GM19043 (cell line): ENCODE results near the gene MAPK12.

Source experiments
- ATAC-seq: cut with Tn5 transposase; IDR thresholded peaks from one replicate; pipeline ENCODE4 v1.9.1; 2021; ENCODE audit warnings: low read depth; ENCODE audit not compliant: unreplicated experiment

MAPK12 gene

DNA sequence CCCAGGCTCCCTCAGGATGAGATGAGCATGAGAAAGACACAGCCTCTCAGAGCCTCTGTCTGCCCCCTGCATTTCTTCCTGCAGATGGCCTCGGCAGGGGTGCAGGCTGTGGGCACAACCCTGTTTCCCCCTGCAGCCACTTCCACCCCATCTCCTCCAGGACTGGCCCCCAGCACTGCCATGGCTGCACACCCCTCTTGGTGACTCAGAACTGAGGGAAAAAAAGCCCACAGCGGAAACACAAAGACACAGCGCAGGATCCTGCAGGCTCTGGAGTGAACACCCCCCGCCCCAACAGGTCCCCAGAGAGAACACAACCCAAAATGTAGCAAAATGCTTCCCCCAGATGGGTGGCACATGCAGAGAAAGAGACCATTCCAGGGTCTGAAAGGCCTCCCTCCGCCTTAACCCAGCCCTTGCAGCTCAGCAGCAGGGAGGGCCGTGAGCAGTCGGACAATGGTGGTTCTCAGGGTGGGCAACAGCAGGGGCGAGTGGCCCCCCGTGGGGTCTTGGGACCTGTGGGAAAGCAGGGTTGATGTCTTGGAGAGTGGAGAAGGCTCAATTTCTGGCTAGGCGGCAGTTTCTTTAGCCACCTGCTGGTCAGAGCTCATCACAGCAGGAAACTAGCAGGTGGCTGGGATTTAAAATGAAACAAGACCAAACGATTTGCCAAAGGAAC lies 24.6 kb downstream of the MAPK12 start:
- ATAC-seq = no peak

DNA sequence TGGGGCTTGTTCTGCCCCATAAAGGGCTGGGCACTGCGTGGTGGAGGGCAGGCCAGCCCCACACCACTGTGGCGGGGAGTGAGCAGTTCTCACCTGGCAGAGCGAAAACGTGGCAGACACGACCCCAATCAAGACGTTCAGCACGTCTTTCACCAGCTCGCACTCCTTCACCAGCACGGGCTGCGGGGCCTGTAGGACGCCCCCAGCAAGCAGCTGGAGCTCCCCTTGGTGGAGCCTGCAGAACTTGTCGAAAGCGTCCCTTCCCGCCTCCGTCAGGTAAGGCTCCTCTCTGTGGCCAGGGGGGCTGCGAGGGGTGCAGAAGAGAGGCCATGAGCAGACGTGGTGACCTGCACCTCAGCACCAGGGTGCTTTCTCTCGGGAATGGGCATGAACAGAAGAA lies 28.3 kb downstream of the MAPK12 start:
- ATAC-seq = no peak

DNA sequence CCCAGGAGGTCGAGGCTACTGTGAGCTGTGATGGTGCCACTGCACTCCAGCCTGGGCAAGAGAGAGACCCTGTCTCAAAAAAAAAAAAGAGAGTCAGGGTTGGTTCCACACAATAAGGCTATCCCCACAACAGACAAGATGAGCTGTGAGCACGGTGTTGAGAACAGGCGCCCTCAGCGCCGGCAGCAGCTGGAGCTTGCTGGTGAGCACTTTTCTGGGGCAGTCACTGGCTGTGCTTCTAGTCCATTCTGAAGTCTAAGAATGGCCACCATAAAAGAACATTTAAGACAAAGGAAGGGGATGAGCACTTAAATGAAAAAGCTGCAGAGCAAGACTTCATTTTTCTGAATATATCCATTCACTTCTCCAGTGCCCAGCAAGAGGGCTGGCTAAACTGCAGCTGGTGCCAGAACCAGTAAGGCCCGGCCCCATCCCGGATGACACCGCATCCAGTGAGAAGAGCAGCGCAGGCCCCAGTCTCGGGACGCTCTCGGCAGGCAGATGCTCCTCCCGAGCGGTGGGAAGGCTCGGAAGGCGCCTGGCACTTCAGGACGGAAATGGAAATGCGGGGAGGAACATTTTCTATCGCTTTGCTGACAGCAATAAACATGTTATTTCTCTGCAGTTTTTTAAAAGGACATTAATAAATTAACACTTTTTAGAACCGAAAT lies 28.9 kb downstream of the MAPK12 start:
- no peak for ATAC-seq

DNA sequence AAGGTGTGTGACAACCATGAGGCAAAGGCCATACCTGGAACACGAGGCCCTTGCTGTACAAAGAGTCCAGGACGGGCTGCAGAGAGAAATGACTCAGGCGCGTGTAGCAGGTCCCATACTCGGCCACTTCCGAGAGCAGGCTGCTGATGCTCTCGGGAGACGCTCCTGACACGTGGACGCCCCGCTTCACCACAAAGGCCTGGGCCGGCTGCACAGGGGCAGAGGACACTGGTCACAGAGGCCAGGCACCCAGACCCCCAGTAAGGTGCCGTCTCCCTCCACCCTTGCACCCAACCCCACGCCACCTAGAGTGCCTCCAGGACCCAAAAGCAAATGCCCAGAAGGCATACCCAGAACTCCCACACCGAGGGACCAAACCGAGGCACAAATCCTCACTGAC lies 32.1 kb downstream of the MAPK12 start:
- no peak for ATAC-seq

DNA sequence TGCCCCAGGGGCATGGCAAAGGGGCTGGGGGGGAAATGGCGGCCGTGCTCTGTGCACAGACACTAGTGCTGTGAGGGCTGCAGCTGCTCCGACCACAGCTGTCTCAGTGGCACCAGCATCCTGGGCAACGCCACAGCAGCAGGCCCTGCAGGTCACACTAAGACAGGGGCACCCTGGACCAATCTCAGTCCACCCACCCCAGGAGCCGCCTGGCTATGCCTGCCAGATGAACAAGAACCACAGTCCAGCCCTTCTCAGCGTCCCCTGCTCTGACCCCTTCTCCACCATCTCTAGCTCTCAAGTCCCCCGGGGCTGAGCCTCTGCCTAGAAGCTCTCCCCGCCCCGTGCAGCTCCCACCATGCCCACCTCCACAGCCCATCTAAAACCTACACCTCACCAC lies 33.1 kb downstream of the MAPK12 start:
- no peak for ATAC-seq

DNA sequence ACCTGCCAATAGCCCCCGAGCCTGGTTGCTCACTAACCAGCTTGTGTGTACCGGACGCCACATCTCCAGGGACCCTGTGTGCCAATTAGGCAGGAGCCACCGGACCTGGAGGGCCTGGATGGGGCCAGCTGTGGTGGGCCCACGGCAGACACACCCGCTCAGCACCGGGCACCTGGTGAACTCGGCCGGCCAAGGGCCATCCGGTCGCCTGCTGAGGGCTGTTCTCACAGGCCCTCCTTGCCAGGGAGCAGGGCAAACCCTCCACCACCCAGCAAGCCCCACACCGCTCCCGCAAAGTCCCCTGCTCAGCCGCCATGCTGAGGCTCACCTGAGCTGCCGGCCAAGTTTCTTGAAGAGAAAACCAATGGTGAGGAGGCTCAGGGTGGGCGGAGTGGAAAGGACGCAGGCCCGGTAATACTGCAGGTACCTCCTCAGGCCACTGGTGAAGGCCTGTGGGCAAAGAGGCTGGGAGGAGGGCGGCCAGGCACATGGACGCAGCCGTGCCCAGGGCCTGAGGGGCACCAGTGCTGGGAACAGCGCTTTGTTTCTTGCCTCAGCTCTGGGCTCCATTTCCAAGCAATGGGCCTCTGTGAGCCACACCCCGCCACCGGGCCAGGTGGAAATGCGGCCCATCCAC lies 33.8 kb downstream of the MAPK12 start:
- no peak for ATAC-seq

DNA sequence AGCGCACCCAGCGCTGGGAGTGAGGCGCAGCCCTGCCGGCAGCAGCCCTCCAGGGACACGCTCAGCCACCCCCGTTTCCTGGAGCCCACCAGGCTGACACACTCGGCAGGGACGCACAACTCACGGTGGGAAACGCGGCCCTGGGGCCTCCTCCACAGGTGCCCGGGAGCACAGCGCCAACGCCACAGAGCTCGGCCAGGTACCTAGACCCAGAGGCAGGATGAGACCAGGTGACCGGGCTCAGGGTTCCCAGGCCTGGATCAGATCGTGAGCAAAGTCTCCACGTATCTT lies 34.7 kb downstream of the MAPK12 start:
- no peak for ATAC-seq

DNA sequence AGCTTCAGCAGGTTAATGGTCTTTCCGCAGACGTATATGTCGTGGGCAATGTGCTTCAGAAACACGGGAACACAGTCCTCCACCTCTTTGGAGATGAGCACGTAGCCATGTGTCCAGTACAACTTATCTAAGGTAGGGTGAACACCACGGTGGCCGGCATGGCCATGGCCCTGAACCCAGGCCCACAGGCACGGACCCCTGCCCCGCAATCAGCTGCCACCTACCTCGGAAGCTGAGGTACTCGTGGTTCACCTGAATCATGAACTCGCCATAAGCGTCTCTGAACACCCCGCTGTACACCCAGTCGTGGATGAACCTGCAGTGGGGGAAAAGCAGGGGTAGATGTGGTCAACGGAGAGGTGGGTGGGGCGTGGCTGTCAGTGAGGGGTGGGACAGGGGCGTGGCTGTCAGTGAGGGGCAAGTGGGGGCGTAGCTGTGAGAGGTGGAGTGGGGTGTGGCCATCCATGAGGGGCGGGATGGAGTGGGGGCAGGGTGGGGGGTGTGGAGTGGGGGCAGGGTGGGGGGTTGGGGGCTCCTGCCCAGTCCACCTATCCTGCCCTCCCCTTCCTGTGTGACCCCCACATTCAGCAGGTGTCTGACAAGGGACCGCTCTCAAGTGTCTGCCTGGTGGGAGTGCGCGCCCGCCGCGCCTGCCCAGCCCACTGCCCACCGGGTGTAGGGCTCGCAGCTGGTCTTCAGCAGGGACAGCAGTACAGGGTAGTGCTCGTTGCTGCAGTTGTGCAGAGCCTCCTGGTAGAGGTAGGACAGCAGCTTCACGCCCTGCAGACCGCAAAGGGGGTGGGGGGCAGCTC lies 35.2 kb downstream of the MAPK12 start:
- ATAC-seq = no peak

DNA sequence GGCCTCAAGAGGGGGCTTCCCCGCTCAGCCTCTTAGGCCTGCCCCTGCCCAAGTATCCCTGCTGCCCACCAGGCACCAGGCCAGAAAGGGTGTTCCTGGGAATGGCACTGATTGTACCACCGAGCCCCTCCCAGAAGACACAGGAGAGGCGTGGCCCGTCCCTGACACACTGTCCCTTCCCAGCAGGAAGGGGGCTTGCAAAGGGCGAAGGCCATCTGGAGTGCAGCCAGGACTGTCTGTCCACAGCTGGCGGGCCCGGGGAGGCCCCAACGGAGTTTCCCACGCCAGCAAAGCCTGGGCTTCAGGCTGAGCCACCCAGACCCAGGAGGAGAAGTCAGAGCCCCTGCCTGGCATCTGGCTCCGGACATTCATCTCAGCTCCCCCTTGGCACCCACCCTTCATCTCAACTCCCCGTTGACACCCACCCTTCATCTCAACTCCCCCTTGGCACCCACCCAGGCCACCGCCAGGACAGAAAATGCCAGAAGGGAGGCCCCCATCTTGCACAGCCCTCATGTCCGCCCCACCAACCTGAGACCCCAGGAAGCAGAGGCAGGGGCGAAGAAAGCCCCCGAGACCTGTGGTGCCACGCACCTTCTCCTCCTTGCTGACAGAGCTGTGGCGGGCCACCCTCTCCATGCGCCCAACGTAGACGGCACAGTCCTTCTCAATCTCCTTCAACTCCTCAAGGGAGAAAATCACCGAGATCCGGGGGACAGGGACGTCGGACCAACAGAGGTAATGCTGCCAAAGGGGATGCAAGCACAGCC lies 36.1 kb downstream of the MAPK12 start:
- no peak for ATAC-seq

DNA sequence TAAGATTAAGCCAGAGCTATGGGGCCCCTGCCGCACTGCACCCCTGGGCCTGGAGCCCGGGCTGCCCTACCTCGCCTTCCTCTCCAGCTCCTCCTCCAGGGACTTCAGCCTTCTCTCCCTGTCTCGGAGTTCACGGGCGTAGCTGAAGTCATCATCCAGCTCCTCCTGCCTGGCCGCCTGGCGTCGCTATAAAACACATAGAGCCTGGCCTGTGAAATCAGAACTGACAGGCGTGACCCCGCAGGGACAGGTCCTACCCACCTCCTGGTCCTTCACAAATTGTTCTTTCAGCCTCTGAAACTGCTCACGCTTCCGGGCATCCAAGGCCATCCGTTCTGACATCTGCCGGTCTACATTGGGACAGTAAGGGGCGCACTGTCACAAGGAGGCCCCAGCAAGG lies 37.4 kb downstream of the MAPK12 start:
- ATAC-seq = no peak

DNA sequence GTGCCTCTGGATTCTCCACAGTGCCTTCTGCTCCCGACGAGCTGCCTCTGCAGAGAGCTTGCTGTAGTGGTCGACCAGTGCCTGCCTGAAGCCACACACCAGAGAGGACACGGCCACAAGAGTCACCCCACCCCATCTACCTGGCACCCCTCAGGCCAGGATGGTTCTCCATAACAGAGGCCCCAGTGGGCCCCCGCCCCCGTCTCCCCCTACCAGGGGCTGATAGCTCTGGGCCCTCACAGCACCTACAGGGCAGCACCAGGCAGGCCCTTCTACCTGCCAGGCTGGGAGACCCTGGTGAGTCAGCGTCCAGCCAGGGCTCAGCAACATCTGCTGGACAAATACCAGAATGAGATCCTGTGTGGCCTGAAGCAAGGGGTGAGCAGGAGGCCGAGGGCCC lies 39.0 kb downstream of the MAPK12 start:
- ATAC-seq = no peak

DNA sequence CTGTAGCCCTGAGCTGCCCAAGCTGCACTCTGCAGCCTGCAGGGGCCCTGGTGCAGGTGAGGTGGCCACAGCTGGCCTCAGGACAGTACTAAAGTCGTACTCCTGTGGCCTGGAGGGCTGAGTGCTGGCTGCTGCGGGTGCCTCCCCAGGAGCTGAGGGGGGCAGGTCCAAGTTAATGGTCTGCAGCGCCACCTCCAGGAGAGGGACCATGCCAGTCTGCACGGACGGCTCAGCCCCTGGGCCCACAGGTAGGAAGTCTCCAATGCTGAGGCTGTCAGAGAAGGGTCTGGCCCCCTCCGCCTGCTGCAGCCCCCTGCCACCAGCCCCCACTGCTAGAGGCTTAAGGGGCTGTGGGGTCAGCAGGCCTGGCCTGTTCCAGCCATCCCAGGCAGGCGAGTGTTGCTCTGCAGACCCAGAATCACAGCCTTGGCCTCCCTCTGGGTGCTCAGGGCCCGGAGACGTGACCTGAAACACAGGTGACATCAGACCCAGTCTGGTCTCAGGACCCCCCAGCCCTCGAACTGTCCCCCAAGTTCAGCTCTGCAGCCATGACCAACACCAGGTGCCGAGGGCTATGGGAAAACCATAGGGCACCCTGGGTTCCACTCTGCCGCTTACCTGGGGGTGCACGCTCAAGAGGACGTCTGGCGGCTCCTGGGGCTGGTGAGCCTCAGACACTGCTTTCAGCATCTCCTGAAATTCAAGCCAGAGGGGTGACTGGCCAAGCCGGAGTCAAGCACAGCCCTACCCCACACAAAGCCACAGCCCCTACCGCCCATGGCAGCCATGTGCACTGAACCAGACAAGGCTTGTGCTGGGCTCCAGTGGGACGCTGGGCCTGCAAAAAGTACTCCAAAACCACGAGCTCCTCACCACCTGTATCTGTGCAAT lies 39.8 kb downstream of the MAPK12 start:
- no peak for ATAC-seq

DNA sequence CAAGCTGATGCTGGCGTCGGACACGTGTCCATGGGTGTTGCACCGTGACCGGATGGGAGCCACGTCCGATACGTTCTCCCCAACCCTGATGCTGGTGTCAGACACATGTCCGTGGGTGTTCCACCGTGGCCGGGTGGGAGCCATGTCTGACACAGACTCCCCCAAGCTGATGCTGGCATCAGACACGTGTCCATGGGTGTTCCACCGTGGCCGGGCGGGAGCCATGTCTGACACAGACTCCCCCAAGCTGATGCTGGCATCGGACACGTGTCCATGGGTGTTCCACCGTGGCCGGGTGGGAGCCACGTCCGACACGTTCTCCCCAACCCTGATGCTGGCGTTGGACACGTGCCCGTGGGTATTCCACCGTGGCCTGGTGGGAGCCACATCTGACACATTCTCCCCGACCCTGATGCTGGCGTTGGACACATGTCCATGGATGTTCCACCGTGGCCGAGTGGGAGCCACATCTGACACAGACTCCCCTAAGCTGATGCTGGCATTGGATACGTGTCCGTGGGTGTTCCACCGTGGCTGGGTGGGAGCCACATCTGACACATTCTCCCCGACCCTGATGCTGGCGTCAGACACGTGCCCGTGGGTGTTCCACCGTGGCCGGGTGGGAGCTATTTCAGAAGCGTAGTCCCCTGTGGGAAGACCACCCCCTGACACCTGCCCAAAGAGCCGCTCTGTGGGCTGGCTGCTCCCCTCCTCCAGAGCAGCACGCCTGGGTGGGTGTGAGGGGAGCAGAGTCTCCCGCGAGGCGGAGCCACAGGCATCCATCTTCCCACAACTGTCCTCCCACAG lies 40.7 kb downstream of the MAPK12 start:
- no peak for ATAC-seq

DNA sequence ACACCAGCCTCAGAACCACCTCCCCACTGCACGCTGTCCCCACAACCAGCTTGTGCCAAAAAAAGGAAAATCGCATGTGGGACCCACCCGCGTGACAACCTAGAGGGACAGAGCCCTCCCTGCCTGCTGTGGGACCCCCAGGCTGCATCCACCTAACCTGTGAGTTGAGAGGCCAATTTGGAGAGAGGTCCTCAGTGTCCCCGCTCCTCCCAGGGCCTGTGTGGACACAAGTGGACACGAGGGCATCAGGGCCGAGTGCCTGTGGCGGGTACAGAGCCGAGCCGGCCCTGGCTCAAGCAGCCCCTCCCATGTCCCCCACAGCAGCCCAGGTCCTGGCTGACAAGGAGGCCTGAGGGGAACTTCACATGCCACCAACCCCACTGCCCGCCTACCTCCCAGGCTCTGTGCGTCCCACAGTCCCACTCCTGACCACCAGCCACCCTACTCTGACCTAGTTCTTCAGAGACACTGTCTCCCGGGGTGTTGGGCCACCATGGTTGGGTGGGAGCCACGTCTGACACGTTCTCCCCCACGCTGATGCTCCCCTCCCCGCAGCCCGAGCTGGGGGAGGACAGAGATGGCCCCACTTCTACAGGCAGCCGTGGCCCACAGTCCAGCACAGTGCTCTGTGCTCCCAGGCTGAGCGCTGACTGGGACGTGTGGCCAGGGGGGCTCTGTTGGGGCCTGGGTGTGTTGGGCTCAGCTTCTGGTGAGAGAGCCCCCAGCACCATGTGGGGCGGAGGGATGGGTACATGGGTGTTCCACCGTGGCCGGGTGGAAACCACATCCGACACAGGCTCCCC lies 41.5 kb downstream of the MAPK12 start:
- ATAC-seq = no peak

DNA sequence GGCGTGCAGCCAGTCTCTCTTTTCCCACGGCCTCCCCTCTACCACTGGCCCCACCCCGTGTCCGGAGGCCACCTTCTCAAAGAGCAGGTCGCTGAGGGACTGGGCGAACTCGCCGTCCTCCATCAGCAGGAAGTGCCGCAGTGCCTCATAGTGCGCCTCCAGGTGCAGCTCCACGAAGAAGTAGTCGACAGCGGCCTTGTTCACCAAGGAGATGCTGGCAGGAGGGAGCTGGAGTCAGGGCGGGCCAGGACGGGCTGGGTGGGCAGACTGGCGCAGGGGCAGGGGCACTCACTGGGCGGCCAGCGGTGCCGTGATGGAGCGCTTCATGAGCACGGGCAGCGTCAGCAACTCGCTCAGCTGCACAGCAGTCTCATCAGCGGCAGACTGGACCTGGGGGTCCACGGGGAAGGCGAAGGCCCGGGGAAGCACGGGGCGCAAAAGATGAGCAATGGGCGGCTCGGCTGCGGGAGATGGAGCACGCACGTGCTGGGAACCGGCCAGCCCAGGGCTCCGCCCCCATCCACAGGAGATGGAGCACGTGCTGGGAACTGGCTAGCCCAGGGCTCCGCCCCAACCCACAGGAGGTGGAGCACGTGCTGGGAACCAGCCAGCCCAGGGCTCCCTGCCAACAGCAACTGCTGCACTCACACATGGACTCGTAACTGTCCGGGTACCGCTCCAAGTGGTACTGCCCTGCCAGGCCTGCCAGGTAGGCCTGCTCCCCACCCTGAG lies 42.3 kb downstream of the MAPK12 start:
- no peak for ATAC-seq

DNA sequence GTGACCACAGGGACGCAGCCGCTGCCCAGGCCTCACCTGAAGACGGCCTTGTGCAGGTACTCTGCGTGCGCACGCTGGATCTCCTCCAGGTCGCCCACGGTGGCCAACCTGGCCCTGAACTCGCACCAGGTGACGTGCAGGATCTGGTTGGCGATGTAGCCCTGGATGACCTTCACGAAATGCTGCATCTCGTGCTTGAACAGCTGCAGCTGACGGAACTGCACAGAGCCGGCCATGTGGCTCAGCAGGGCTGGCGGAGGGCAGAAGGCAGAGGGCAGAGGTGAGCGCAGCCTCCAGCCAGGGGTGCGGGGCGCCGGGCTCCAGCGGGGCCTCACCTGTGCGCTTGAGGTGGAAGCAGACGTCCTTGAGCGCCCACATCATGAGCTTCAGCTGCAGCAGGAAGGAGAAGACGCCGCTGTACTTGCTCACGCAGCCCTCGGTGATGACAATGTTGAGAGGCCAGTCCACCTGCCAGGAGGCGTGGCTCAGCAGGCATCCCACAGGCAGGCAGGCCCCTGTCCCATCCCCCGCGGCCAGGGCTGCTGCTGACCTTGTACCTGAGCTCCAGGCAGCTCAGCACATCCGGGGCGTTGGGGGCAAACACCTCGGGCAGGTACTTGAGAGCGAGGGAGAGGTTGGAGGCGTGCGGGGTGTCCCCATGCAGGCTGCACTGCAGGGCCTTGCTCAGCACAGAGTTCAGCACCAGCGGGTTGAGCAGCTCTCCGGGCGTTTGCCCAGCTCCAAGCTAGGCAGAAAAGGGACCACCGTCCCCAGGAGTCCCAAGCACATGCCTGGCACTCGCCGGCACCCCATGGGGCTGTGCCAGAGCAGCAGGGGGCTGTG lies 43.1 kb downstream of the MAPK12 start:
- no peak for ATAC-seq
